Testis (tissue), 2 donors: Measurements from ENCODE around the gene GABBR2.

ENCODE experiments used
- POLR2A ChIP-seq: fragments of 450-650 bp; IDR thresholded peaks from one replicate; pipeline ENCODE4 v1.6.1; 2017; ENCODE audit warnings: antibody characterized with exemption, mild to moderate bottlenecking, moderate library complexity
- TF ChIP-seq, protein P1 (sequence below), 3 experiments: fragments of 450-650 bp in 2 of 3; fragments of 200-600 bp in 1 of 3; sonication (generic) in 1 of 3; IDR thresholded peaks; one replicate each; pipeline ENCODE4 v1.5.1; 2016 to 2019; ENCODE audit warnings: antibody characterized with exemption in 3 of 3, mild to moderate bottlenecking in 2 of 3, moderate library complexity in 1 of 3

DNA sequence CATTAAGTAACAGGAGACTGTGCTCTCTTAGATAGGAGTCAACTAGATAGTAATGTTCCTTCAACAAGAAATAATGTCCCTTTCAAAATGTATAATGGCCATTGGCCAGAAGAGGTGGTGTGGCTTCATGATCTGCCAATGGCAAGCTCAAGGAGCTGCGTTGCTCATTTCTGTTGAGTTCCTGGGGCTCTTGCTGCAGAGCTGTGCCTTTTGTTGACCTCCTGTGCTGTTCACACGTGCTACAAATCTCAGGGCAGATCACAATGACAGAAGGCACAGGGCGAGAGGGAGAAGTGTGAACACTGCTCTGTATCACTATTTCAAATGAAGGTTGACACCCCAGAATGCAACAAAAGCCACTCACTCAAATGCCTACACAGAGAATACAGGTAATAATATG, 437.3 kb downstream of the GABBR2 start:
- no peak for TF ChIP-seq POLR2A
- TF ChIP-seq, protein P1, sequence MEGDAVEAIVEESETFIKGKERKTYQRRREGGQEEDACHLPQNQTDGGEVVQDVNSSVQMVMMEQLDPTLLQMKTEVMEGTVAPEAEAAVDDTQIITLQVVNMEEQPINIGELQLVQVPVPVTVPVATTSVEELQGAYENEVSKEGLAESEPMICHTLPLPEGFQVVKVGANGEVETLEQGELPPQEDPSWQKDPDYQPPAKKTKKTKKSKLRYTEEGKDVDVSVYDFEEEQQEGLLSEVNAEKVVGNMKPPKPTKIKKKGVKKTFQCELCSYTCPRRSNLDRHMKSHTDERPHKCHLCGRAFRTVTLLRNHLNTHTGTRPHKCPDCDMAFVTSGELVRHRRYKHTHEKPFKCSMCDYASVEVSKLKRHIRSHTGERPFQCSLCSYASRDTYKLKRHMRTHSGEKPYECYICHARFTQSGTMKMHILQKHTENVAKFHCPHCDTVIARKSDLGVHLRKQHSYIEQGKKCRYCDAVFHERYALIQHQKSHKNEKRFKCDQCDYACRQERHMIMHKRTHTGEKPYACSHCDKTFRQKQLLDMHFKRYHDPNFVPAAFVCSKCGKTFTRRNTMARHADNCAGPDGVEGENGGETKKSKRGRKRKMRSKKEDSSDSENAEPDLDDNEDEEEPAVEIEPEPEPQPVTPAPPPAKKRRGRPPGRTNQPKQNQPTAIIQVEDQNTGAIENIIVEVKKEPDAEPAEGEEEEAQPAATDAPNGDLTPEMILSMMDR (IDR thresholded peaks at IDR 0.05) = no peak
